ENCODE measurements around the gene CTNND2.

DNA sequence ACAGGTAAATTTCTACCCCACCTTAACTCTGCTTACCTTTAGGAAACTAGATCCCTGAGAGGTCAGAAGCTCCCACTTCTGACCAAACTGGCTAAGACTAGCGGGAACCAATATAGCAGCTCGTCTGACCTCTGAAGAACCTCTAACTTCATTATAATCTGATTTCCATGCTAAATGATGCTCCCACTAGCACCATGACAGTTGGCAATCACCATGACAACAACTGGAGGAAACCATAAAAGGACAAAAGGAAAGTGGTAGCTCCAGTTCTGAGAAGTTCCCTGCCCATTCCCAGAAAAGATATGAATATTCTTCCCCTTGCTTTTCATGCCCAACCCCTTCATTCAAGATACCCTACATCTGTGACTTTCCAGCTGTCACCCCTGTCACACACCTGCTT, 483.3 kb downstream of the CTNND2 start:
- TF ChIP-seq, protein P1, sequence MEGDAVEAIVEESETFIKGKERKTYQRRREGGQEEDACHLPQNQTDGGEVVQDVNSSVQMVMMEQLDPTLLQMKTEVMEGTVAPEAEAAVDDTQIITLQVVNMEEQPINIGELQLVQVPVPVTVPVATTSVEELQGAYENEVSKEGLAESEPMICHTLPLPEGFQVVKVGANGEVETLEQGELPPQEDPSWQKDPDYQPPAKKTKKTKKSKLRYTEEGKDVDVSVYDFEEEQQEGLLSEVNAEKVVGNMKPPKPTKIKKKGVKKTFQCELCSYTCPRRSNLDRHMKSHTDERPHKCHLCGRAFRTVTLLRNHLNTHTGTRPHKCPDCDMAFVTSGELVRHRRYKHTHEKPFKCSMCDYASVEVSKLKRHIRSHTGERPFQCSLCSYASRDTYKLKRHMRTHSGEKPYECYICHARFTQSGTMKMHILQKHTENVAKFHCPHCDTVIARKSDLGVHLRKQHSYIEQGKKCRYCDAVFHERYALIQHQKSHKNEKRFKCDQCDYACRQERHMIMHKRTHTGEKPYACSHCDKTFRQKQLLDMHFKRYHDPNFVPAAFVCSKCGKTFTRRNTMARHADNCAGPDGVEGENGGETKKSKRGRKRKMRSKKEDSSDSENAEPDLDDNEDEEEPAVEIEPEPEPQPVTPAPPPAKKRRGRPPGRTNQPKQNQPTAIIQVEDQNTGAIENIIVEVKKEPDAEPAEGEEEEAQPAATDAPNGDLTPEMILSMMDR (conservative IDR thresholded peaks at IDR 0.05; ENCODE audit: low read depth, low read length) = no peak
- no peak for TF ChIP-seq EZH2 (IDR thresholded peaks at IDR 0.05; ENCODE audit: borderline replicate concordance, low read depth, low read length, poor library complexity, severe bottlenecking)

Measured in A673 (cell line).